HL-60 (cell line): ENCODE measurements around the gene MAST2.

Source experiments
- DNase-seq, 2 experiments: peaks; one replicate each; pipeline ENCODE4 v3.0.0-alpha.2; 2010 to 2020; ENCODE audit warnings: low read depth in 1 of 2, low spot score in 1 of 2
- H3K27ac ChIP-seq: fragments of 250-450 bp; sonication (Bioruptor Pico); replicated peaks from 2 replicates; pipeline ENCODE4 v1.5.1; 2020; ENCODE audit warnings: mild to moderate bottlenecking, moderate library complexity
- H3K27me3 ChIP-seq: fragments of 250-450 bp; sonication (Bioruptor Pico); 2 replicates; pipeline ENCODE4 v1.5.1; 2021; ENCODE audit warnings: mild to moderate bottlenecking, moderate library complexity; ENCODE audit not compliant: insufficient read depth, poor library complexity, severe bottlenecking
- H3K4me3 ChIP-seq: replicated peaks from 2 replicates; pipeline ENCODE4 v1.5.1; 2011; ENCODE audit warnings: mild to moderate bottlenecking, control low read depth, low read length; ENCODE audit not compliant: insufficient read depth
- GABPA ChIP-seq: IDR thresholded peaks from 2 replicates; pipeline ENCODE4 v1.6.1; 2012; ENCODE audit warnings: low read depth
- POLR2AphosphoS5 ChIP-seq: IDR thresholded peaks from 2 replicates; pipeline ENCODE4 v1.6.1; 2012; ENCODE audit warnings: low read depth
- SPI1 ChIP-seq: IDR thresholded peaks from 2 replicates; pipeline ENCODE4 v1.6.1; 2012; ENCODE audit warnings: low read depth, mild to moderate bottlenecking, borderline replicate concordance
- TF ChIP-seq, protein P1 (sequence below): IDR thresholded peaks from one replicate; pipeline ENCODE4 v1.5.1; 2011; ENCODE audit warnings: low read length, control low read depth, inconsistent platforms; ENCODE audit not compliant: insufficient read depth
- TF ChIP-seq, protein P2 (sequence below): IDR thresholded peaks from 2 replicates; pipeline ENCODE4 v1.6.1; 2012; ENCODE audit warnings: low read depth; ENCODE audit not compliant: insufficient replicate concordance

MAST2 gene

DNA sequence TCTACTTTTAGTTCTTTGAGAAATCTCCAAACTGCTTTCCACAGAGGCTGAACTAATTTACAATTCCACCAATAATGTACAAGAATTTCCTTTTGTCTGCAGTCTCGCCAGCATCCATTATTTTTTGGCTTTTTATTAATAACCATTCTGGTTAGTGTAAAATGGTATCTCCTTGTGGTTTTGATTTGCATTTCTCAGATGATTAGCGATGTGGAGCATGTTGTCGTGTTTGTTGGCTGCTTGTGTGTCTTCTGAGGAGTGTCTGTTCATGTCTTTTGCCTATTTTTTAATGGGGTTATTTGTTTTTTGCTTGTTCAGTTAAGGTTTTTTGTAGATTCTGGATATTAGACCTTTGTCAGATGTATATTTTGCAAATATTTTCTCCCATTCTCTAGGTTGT is 131.5 kb downstream of the MAST2 start:
- Histone ChIP-seq H3K27ac (no peak overlapping the region), H3K27me3 (no peaks in the 10 kb centered on the region), H3K4me3 (no peak overlapping the region)
- DNase-seq = no peak
- TF ChIP-seq POLR2AphosphoS5 = no peak
- TF ChIP-seq, protein P1, sequence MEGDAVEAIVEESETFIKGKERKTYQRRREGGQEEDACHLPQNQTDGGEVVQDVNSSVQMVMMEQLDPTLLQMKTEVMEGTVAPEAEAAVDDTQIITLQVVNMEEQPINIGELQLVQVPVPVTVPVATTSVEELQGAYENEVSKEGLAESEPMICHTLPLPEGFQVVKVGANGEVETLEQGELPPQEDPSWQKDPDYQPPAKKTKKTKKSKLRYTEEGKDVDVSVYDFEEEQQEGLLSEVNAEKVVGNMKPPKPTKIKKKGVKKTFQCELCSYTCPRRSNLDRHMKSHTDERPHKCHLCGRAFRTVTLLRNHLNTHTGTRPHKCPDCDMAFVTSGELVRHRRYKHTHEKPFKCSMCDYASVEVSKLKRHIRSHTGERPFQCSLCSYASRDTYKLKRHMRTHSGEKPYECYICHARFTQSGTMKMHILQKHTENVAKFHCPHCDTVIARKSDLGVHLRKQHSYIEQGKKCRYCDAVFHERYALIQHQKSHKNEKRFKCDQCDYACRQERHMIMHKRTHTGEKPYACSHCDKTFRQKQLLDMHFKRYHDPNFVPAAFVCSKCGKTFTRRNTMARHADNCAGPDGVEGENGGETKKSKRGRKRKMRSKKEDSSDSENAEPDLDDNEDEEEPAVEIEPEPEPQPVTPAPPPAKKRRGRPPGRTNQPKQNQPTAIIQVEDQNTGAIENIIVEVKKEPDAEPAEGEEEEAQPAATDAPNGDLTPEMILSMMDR = no peak

DNA sequence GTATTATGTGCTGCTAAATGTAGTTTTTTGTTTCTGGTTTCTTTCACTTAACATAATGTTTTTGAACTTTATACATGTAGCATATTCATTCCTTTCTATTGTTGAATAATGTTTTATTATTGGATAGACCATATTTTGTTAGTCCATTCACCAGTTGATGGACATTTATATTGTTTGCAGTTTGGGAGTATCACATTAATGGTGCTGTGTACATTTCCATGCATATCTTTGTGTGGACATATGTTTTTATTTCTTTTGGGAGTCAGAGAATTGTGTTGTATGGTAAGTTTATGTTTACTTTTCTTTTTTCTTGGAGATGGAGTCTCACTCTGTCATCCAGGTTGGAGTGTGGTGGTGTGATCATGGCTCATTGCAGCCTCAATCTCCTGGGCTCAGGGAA is 134.6 kb downstream of the MAST2 start:
- Histone ChIP-seq H3K4me3 (no peak overlapping the region), H3K27me3 (no peaks in the 10 kb centered on the region), H3K27ac (no peak overlapping the region)
- TF ChIP-seq GABPA (no peak), SPI1 (no peak), POLR2AphosphoS5 (no peak)
- TF ChIP-seq, protein P1 = no peak
- TF ChIP-seq, protein P2, sequence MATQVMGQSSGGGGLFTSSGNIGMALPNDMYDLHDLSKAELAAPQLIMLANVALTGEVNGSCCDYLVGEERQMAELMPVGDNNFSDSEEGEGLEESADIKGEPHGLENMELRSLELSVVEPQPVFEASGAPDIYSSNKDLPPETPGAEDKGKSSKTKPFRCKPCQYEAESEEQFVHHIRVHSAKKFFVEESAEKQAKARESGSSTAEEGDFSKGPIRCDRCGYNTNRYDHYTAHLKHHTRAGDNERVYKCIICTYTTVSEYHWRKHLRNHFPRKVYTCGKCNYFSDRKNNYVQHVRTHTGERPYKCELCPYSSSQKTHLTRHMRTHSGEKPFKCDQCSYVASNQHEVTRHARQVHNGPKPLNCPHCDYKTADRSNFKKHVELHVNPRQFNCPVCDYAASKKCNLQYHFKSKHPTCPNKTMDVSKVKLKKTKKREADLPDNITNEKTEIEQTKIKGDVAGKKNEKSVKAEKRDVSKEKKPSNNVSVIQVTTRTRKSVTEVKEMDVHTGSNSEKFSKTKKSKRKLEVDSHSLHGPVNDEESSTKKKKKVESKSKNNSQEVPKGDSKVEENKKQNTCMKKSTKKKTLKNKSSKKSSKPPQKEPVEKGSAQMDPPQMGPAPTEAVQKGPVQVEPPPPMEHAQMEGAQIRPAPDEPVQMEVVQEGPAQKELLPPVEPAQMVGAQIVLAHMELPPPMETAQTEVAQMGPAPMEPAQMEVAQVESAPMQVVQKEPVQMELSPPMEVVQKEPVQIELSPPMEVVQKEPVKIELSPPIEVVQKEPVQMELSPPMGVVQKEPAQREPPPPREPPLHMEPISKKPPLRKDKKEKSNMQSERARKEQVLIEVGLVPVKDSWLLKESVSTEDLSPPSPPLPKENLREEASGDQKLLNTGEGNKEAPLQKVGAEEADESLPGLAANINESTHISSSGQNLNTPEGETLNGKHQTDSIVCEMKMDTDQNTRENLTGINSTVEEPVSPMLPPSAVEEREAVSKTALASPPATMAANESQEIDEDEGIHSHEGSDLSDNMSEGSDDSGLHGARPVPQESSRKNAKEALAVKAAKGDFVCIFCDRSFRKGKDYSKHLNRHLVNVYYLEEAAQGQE = no peak
- no peak for DNase-seq

DNA sequence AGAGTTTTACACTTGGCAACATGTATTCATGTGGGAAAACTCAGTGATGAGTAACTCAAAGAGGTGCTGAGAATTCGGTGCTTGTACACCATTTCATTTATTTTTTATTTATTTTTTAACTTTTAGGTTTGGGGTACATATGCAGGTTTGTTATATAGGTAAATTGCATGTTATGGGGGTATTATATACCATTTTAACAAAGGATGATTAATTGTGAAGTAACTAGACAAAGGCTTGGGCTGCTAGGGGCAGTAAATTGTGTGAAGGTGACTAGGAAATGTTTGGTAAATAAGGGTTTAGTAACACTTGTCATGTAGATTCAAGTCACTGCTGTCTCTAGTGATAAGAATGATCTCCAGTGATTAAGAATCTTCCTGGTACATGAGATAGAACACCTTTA is 139.0 kb downstream of the MAST2 start:
- Histone ChIP-seq H3K27me3 (no peaks in the 10 kb centered on the region), H3K4me3 (no peak overlapping the region), H3K27ac (no peak overlapping the region)
- TF ChIP-seq, protein P2 = no peak
- TF ChIP-seq SPI1 = no peak
- TF ChIP-seq POLR2AphosphoS5 = no peak
- no peak for TF ChIP-seq GABPA
- TF ChIP-seq, protein P1 = no peak
- DNase-seq = no peak

DNA sequence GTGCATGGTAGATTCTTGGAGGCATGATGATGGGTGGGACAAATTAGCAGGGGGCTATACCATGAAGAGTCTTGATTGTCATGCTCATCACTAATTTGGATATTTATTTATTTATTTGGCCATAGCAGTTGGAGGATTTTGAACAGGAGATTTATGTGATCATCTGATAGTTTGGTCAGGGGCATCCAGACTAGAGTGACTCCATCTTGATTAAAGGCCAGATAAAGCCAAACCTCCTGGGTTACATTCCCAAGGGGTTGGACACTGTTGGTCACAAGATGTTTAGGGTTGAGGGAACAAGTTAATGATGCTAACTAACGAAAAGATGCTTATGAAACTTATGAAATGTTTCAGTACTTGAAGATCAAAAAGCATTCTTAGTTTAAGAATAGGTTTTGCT is 139.8 kb downstream of the MAST2 start:
- TF ChIP-seq, protein P1 = no peak
- Histone ChIP-seq H3K4me3 (no peak overlapping the region), H3K27me3 (no peaks in the 10 kb centered on the region), H3K27ac (no peak overlapping the region)
- no peak for DNase-seq
